DMS 273 treated with DMSO at 0.1 percent for 48 hours (cell line): ENCODE results near the gene MTFP1.
"Not testable (repeated sequence)": the region's sequence is repeated elsewhere in the genome, so short reads cannot be mapped to it uniquely, and the experiment has no call there.

ENCODE experiments used
- DNase-seq: peaks from one replicate; lab custom pipeline; 2025; lab: John Stamatoyannopoulos, UW

MTFP1 gene

DNA sequence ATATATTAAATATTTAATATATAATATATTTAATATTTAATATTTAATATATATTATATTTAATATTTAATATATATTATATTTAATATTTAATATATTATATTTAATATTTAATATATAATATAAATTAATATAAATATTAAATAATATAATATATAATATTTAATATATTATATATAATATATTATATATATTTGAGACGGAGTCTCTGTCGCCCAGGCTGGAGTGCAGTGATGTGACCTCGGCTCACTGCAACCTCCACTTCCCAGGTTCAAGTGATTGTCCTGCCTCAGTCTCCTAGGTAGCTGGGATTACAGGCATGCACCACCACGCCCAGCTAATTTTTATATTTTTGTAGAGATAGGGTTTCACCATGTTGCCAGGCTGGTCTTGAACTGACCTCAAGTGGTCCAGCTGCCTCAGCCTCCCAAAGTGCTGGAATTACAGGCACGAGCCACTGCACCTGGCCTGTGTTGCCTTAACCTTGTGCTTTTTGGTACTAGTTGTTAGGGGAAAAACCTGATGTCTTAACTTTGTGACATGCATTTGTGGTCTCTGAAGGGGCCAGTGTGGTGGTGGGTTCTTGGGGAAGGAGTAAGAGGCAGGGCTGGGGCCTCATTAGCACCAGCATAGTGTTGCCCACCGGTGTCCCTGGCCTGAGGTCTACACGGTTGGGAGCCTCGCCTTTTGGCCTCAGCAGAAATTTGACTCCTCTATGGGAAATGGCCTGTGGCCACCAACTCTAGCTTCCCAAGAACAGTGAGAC lies 29.7 kb downstream of the MTFP1 start:
- DNase-seq = no peak

DNA sequence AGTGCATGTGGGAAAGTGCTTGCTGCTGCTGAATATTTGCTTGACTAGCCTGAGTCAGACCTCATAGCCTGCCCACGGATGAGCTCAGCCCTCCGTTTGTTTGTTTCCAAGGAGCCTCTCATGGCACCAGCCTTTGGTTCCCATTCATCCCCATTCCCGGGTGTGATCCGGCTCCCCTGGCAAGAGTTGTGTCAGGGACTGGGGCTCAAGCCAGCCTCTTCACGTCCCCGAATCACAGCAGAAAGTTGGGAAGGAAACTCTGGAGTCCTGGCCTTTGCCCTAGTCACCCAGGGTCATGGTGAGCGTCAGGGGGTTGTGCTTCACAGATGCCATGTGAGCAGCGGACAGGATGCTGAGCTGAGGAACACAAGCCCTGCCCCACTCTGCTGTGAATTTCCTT lies 32.4 kb downstream of the MTFP1 start:
- DNase-seq = no peak

DNA sequence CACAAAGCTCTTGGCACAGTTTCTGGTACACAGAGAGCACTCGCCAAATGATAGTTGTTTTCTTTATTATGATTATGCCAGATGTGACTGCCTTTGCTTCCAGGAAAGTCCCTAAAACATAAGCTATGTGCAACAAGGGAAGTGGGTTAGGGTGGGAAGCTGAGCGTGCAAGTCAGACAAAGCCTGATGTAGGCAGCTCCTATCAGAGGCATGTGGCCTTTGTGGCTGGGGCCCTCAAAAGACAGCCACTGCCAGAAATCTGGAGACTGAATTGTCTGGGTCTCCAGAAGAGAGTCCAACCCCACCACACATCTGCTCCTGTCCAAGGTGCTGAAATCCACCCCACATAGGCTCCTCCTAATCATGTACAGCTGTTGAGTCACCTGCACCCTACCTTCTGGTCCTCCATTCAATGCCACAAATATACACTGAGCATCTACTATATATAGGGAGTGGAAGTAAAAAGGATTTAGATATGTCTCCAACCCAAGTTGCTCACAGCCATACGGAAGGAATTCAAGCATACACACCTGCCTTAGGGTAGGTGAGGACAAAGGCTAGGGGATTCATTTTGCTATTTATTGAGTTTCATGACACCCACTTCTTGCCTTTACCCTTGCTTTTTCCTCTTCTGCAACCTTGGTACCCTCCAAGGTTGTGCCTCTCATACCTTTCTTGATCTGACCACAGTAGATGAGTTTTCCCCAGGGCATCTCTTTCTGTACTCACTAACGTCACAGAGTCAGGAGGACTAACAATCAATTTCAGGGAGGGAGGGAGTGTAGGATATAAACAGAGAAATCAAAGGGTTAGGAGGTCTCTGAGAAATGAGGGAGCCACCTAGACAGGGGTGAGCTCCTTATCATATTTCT lies 33.8 kb downstream of the MTFP1 start:
- no peak for DNase-seq

DNA sequence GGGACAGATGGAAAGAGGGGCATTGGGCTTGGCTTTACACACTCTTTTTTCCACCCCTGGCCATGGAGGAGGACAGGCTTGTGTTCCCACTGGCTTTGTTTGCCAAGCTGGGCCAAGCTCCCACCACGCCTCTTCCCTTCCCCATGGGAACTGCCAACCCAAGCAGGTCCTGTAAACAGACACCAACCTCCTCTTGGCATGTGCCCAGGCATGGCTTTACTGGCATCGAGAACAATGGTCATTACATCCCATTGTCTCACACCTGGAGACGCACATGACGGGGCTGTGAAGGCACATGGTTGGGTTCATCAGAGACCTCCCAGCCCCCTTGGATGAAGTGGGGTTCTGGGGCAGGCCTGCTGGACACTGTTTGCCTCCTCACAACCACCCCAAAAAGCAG lies 34.6 kb downstream of the MTFP1 start:
- DNase-seq = no peak

DNA sequence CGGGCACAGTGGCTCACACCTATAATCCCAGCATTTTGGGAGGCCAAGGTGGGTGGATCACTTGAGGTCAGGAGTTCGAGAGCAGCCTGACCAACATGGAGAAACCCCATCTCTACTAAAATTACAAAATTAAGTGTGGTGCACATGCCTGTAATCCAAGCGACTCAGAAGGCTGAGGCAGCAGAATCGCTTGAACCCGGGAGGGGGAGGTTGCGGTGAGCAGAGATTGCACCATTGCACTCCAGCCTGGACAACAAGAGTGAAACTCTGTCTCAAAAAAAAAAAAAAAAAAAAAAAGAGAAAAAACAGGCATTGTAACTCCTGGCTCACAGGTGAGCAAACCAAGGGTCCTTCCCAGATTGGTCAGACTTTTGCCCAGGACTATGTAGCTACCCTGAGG lies 35.0 kb downstream of the MTFP1 start:
- DNase-seq = not testable (repeated sequence)

DNA sequence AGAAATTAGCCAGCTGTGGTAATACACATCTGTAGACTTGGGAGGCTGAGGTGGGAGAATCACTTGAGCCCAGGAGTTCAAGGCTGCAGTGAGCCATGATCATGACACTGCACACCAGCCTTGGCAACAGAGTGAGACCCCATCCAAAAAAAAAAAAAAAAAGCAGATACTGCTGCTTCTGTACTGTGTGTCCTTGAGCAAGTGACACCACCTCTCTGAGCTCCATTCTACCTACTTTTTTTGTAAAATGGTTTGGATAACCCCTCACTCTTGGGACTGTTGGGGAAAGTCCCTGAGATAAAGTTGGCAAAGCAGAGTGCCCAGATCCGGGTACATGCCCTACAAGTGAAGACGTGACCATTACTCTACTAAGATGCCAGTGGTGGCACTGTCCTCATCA lies 43.6 kb downstream of the MTFP1 start:
- no peak for DNase-seq

DNA sequence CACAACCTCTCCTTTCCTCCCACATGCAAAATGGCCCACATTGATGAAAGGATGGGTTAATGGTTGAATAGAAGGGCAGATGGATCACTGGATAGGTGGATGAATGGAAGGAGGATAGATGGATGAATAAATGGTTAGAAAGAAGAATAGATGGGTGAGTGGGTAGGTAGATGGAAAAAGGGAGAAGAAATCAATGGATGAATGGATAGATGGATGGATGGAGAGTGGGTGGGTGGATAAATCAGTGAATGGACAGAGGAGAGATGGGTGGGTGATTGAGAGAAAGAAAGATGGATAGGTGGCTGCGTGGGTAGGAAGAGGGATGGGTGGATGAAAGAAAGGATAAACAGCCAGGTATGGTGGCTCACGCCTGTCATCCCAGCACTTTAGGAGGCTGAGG lies 45.1 kb downstream of the MTFP1 start:
- no peak for DNase-seq

DNA sequence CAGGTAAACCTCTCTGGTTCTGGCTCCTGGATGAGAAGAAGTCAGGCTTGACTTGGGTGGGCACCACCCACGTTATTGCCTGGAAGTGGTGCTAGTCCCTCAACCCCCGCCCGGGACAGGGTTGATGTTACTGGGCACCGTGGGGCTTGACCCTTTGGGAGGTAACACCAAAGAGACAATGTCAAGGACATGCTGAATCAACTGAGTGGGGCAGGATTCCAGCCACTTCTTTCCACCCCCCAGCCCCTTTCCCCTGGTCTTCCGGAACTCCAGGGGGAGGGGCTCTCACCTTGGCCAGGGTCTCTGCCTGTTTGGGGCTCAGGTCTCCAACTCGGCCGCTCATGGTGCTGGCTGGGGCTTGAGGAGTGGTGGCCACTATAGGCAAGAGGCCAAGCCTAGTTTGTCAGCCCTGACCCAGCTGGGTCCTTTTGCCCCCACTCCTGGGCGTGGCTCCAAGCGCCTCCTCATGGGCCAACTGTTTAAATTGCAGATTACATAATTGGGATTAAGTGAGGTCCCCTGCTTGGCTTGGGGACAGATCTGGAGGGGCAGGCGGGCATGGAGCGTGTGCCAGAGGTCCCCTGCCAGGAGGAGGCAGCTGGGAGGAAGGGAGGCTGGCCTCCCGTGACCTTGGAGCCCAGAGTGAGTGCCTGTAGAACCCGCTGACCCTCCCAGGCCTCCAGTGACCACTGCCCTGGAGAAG lies 46.2 kb downstream of the MTFP1 start, which contains the start of gene SEC14L3:
Gene SEC14L3 (minus strand): TSS at position 402 of the 703 bp plus-strand sequence. CDS start 59 bp downstream, at position 343.
- no peak for DNase-seq

DNA sequence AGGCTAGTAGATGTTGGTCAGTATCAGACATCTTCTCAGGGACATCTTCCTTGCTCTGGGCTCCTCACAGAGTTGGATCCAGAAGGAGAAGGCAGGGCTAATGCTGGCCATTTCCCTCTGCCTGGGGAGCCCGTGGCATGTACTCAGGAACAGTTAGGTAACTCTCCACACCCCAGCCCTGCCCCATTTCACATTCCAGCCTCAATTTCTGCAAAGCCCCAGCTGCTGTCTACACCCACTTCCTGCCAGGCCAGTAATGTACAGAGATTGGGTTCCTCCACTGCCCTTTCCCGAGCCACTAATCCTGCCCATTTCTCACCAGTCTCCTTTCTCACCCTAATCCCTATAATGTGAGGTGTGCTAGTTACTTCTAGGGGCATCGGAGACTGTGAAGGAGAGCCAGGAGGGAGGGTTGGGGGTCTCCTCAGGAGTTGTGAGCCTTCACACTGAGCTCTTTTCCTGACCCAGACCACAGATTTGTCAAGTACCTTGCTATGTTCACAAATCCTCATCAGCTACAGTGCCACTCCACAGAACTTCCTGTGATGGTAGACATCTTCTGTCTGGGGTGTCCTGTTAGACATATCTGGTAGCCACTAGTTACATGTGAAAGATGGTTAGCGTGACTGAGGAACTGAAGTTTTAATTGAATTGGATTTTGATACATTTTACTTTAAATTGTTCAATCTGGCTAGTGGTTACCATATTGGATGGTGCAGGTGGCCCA lies 47.6 kb downstream of the MTFP1 start:
- DNase-seq = no peak

DNA sequence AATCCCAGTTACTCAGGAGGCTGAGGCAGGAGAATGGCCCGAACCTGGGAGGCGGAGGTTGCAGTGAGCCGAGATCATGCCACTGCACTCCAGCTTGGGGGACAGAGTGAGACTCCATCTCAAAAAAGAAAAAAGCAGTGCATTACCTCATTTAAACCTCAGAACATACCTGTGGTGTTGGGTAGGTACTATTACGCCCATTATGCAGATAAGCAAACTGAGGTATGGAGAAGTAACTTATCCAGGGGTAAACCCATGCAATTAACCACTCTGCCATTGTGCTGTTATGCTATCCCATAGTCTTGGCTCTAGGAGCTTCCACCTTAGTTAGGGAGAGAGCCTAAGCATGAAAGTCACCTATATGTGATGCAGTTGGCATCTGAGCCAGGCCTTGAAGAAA lies 48.6 kb downstream of the MTFP1 start:
- DNase-seq = no peak

DNA sequence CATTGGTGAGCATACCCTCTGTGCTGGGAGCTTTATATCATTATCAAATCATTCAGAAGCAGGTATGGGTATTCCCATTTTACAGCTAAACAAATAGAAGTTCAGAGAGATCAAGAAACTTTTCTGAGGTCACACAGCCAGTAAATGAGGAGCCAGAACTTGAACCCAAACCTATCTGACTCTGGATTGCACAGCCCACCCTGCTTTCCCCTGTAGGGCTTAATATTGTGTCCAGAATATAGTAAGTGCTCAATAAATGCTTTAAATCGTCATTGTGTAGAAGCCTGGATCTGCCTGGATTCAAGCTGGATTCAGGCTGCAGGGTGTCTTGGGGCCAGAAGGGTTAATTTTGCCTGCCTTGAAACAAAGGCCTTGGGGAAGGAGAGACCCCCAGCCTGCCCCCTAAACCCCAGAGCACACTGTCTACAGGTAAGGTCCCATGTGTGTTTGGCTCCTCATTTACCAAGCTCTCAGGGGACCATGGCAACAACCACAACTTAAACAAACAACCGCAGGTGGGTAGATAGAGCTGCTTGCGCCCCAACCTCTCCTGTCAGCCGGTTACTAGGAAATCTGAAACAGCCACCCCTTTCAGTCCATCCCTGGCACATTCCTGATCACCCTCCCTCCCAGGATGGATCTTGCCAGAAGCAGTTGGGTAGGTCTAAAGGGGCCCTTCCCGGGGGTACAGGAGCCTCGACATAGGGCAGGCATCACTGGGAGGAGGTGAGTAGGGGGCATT lies 49.3 kb downstream of the MTFP1 start:
- no peak for DNase-seq
